NAMALWA (cell line): ENCODE results near the gene MTURN.
A peak's percentile ranks its signal among the peaks of the same experiment; 100 is the strongest.

Experiments
- DNase-seq: peaks from one replicate; pipeline ENCODE4 v3.0.0-alpha.2; 2015; ENCODE audit warnings: low spot score

The MTURN gene

GRCh38 chr7:30162622-30163124 lies 27.9 kb downstream of the MTURN start:
- no peak for DNase-seq

- no peak for DNase-seq
Measured at GRCh38 chr7:30163231-30163894, 28.6 kb downstream of the MTURN start.

- peak; percentile 78 for DNase-seq
Measured at GRCh38 chr7:30164567-30164966, 29.8 kb downstream of the MTURN start.

- DNase-seq: no peak
Measured at GRCh38 chr7:30165590-30165989, 30.8 kb downstream of the MTURN start.

- DNase-seq: no peak
Measured at GRCh38 chr7:30166155-30166840, 31.5 kb downstream of the MTURN start.

- no peak for DNase-seq
Measured at GRCh38 chr7:30166841-30167235, 32.1 kb downstream of the MTURN start.

GRCh38 chr7:30167901-30168300 lies 33.1 kb downstream of the MTURN start:
- no peak for DNase-seq

- no peak for DNase-seq
Measured at GRCh38 chr7:30168835-30169573, 34.2 kb downstream of the MTURN start.

GRCh38 chr7:30169579-30169978 lies 34.8 kb downstream of the MTURN start:
- DNase-seq: no peak

GRCh38 chr7:30170476-30171205 lies 35.9 kb downstream of the MTURN start:
- no peak for DNase-seq

GRCh38 chr7:30171766-30172447 lies 37.1 kb downstream of the MTURN start:
- no peak for DNase-seq

GRCh38 chr7:30172451-30172850 lies 37.7 kb downstream of the MTURN start:
- no peak for DNase-seq

GRCh38 chr7:30173058-30173897 lies 38.5 kb downstream of the MTURN start:
- DNase-seq: no peak

- no peak for DNase-seq
Measured at GRCh38 chr7:30175180-30175579, 40.4 kb downstream of the MTURN start.

- DNase-seq: no peak
Measured at GRCh38 chr7:30175636-30176147, 40.9 kb downstream of the MTURN start.

GRCh38 chr7:30176463-30177109 lies 41.8 kb downstream of the MTURN start:
- DNase-seq: peak; percentile 35

- no peak for DNase-seq
Measured at GRCh38 chr7:30177186-30177585, 42.4 kb downstream of the MTURN start.

GRCh38 chr7:30177965-30178364 lies 43.2 kb downstream of the MTURN start:
- no peak for DNase-seq

GRCh38 chr7:30178748-30179436 lies 44.1 kb downstream of the MTURN start:
- DNase-seq: peak; percentile 50
